NCI-H2196 treated with DMSO at 0.1 percent for 48 hours (cell line): Measurements from ENCODE around the gene RBM33.

Source experiments
- DNase-seq: peaks from one replicate; lab custom pipeline; 2025; ENCODE audit not compliant: unreplicated experiment; lab: John Stamatoyannopoulos, UW

Gene RBM33

DNA sequence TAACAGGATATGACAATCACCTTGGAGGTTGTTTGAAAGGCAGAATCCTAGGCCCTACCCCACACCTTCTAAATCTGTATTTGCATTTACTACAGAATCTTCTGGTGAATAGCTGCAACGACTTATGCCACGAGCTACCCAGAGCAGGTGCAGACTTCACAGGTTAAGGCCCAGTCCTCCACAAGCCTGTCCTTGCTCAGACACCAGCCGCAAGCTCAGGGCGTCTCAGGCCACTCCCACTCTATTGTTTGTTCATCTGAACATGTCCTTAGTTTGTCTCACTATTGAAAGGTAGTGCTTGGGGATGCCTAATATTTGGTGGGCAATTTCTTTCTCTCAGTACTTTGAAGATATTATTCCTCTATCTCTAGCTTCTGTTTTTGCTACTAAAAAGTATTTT, 18.9 kb upstream of the RBM33 start:
- DNase-seq: no peak

DNA sequence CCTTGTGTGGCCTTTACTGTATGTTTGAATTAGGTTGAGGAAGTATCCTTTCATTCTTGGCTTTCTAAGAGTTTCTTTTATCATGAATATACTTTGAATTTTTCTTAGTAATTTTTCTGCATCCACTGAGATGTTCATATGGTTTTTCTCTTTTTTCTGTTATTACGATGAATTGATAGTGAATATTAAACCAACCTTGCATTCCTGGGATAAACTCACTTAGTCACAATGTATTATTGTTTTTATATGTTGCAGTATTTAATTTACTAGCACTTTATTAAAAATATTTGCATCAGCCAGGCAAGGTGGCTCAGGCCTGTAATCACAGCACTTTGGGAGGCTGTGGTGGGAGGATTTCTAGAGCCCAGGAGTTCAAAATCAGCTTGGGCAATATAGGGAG, 15.3 kb upstream of the RBM33 start:
- DNase-seq: no peak

DNA sequence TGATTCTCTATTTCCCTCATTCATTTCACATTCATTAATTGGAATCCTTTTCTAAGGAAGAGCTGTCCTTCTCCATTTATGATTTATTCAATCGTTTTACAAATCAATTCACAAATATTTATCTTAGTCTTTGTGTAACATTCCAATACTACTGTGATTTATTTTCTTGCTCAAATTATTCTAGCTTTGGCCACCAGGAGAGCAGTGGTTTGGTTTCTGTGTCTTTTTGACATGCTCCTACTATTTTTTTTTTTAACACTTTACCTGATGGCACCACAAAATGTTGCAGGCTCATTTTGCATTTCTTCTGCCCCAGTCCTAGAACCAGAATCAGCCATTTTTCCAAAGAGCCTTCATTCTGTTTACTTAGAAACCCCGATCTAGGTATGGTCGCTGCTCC, 13.3 kb upstream of the RBM33 start:
- DNase-seq: no peak

DNA sequence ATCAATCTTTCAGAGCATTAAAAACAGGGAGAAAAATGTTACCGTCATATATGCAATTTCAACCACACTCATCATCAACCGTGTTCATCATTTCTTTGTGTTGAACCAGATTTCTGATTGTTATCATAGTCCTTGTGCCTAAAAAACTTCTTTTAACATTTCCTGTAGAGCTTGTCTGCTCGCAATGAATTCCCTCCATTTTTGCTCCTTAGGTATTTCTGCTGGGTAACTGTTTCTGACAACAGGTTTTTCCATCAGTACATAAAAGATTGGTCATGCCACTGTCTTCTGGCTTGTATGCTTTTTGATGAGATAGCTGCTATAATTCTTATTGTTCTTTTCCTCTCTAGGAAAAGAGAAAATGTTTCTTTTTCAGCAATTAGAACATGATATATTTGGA, 8.6 kb upstream of the RBM33 start:
- DNase-seq: no peak

DNA sequence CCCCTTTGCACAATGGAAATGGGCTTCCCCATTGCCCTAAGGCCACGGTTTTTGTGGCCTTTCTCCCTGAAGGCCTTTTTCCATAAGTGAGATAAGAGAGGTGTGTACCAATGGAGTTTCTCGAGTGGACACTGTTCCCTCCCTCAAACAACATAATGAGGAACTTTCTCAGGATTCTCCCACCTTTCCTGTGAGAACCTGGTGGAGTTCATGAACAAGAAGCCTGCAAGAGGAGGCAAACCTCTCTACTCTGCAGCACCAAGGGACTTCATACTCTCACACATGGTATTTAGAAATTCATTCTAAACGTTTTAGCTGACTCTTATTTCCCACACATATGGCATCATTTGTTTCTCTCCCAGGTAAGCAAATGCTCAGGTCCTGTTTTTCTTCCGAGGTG, 7.3 kb upstream of the RBM33 start:
- DNase-seq: no peak

DNA sequence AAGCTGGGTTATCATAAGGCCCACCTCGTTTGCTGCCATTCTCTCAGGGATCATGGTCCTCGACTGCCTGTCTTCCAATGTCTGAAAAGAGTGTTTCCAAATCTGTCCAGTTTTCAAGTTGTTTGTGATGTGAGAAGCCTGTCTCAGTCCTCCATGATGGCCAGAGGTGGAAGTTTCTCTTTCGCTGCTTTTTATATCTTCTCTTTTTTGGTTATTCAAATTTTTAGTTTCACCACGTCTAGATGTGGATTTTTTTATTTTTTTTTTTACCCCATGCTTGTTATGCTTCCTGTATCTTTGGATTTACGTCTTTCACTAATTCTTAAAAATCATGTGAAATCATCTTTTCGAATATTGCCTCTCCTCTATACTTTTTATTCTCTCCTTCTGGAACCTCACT, 6.1 kb upstream of the RBM33 start:
- no peak for DNase-seq

DNA sequence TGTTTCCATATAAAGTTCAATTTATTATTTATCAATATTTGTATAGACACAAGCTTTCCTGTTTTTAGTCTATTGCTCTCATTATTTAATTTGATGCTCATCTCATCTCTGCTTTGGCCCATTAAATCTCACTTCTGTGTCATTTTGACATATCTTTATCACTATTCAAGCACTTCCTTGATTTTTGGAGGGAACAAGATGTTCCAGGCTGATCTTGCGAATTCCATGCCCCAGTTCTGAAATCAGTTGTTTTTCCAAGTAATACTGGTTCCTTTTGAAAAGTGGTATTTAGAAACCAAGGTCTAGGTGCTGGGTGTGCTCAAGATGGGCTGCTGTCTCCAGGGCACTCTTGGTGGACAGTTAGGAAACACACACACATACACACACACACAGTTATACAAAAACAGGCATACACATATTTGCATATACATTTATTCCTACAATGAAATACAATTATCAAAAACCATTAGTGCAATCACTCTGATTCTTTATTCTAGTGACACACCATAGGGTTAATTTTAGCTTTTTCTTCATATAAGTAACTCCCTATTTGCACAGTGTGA, 4.4 kb upstream of the RBM33 start:
- no peak for DNase-seq

DNA sequence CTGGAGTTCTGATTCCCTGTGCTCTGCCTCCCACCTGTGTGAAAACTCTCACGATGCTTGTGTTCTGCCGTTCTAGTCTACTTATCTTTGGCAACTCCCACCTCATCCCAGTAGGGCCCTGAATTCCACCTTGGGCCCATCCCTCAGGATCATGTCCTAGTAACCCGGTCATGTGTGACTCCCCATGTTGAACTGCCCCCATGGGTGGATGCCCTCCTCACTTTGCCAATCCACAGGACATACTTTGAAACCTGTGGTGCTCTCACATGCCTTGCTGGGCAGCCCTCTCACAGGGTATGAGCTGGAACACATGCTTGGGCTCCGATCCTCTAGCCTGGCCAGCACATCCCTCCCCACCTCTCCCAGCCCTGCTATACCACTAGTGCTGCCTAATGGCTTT, 3.8 kb upstream of the RBM33 start:
- DNase-seq: no peak

DNA sequence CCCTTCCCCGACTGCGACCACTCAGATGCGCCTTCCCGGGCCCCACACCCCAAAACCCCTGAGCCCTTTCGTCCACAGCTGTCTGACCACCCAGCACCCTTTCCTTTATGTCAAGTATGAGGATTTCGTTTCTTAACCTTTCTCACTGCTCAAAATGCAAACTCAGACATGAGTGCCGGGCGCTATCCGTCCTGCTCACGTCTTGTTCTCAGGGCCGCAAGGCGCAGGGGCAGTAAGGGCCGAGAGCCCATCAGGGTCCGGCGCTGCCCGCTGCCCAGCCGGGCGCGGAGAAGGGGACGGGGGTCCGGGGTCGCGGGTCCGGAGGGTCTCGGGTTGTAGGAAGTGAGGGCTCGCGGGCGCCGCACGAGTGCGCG, 670 bp upstream of the RBM33 start:
- DNase-seq: no peak

DNA sequence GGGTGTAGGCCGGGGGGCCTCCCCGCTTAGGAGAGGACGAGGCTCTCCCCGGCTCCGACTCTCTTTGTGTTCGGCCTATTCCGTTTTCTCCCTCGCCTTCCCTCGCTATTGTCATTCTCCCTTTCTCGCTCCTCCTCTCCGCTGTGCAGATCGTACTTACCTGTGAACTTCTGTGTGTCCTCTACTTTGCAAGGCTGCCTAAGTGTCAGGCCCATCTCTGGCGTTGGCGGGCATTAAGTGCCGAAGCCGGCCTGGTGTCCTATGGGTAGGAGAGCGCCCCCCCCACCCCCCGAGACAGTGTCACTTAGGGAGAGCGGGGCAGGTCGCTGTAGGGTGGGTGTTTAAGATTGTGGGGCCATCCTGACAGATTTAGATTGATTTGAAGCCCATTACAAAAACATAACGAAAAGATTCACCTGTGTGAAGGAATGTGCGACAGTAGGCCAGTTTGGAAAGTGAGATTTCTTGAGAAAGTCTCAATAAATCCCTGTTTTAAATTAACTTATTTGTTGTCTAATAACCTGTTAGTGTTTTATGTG, 579 bp downstream of the RBM33 start:
- no peak for DNase-seq

DNA sequence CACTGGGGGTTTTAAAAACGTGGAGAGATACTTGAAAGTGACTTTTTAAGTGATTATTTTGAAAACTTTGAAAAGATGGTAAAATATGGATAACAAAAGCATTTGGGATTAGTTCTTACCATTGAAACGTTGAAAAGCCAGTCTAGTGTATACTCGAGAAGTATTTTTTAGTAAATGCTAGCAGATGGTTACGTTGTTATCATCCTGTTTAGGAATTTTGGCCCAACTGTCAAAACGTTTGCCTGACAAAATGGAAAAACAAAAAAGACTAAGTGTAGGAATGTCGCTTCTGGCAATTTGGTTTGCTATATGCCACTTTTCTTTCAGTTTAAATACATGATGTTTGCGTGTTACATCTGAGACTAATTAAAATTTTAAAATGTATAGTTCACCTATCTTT, 1.2 kb downstream of the RBM33 start:
- no peak for DNase-seq

DNA sequence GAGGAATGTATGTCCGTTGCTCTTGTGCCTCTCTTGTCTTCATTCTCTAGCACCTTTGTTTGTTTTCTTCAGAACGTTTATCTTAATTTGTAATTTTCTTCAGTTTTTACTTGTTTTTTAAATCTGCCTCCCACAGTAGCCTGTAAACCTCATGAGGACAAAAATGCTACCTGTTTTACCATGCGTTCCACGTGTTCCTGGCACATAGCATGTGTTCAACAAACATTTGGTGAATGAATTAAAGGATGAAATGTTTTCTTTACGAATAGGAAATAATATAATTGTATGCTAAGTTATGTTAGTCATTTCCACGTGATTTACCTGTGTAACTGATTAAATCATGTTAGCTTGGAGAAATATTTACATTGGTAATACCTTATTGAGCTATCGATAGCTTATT, 2.2 kb downstream of the RBM33 start:
- no peak for DNase-seq

DNA sequence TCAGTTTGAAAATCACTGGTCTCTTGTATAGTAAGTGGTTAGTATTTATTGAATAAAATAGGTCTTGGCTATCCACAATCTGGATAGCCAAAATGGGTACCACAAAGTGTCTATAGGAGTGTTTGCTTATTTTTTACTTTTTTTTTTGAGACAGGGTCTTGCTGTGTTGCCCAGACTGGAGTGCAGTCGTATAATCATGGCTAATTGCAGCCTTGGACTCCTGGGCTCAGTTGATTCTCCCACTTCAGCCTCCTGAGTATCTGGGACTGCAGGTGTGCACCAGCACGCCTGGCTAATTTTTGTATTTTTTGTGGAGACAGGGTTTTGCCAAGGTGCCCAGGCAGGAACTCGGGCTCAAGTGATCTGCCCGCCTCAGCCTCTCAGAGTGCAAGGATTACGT, 2.8 kb downstream of the RBM33 start:
- DNase-seq: no peak

DNA sequence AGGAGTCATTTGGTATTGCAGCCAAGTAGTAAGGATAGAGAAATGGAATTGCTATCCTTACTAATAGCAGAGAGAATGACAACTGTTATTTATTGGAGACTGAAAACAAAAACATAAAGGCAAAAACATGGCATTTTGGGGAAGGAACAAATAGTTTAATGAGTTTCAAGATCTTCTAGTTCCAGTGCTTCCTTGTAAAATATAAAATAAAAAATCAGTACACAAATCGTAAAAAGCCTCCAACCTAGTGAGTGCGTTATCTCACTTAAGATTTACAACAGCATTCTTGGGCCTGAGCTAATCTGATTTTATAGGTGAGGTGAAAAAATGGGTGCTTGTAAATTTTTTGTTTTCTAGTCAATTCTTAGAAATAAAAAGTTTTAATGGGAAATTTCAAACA, 3.3 kb downstream of the RBM33 start:
- DNase-seq: no peak

DNA sequence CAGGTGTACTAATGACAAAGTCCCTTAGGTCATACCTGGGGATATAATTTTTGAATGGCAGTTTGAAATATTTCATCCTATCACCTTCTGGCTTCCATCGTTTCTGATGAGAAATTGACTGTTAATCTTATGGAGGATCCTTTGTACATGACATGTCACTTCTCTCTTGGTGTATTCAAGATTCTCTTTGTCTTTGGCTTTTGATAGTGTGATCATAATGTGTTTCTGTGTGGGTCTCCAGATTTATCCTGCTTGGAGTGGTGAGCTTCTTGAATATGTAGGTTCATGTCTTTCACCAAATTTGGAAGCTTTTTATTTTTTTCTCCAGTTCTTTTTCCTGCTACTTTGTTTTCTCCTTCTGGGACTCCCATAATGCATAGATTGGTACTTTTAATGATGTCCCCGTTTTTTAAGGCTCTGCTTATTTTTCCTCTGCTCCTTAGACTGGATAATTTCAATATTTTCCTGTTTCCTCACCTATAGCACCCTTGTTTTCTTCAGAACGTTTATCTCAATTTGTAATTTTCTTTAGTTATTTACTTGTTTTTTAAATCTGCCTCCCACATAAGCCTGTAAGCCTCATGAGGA, 4.4 kb downstream of the RBM33 start:
- DNase-seq: no peak

DNA sequence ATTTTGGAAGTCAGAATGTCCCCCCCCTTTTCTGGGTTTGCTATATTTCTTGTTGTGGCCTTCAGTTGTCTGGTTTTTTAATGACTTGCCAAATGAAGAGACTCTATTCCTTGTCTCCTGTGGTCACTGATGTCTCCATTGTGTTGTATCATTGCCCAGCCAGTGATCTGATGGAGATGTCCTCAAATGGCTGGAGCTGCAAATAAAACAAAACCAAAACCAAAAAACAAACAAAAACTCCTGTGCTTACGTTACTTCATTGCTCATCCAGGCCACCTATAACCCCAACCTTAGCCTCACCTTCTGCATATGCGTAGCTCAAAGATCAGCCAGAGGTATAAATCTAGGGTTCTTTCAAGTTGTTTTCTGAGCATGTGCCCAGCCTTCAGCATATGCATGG, 5.1 kb downstream of the RBM33 start:
- no peak for DNase-seq

DNA sequence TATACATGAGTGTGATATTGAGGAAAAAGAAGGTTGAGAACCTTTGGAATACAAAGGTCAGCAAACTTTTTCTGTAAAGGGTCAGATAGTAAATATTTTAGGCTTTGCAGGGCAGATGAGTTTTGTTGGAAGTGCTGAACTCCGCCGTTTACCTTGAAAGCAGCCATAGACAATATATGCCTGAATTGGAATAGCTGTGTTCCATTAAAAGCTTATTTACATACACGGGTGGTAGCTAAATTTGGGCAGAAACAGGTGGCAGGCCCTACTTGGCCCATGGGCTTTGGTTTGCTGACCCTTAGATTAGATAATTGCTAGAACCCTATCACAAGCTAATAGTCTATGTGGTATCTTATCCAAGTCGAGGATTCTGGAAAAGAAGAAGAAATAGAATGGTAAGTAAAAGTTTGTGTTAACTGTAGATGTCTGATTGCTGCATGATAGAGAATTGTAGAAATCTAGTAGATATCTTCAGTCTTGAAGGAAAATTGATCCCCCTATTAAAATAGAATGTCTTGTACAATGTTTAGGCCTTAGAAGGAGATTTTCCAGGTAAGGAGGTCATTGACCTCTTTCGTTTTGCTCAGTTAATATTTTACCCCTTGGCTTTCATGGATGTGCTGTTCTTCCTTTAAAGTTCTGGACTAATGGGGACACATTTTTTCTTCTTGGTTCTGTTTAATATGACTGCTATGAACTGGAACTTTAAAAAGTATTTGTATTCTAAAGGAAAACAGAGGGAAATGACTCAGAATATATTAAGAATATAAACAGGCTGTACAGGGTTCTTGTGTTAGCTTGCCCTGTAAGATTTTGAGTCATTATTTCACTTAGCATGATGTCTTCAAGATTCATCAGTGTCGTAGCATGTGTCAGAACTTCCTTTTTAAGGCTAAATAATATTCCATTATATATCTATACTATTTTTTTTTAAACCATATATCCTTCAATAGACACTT, 8.0 kb downstream of the RBM33 start:
- DNase-seq: no peak

DNA sequence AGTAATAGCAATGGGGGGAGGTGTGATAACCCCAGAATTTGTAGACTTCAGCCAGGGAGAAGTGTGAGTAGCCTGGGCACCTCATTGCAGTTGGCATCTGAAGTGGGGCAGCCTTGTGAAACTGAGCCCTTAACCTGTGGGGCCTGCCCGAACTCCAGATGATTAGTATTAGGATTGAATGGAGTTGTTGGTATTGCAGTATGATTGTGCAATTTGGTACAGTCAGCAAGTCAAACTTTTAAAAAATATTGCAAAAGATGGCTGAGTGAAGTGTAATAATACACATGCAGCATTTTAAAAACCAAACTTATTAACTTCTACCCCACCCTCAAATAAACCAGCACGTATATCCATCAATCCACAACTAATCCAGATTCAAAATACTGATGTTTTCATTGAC, 9.3 kb downstream of the RBM33 start:
- no peak for DNase-seq

DNA sequence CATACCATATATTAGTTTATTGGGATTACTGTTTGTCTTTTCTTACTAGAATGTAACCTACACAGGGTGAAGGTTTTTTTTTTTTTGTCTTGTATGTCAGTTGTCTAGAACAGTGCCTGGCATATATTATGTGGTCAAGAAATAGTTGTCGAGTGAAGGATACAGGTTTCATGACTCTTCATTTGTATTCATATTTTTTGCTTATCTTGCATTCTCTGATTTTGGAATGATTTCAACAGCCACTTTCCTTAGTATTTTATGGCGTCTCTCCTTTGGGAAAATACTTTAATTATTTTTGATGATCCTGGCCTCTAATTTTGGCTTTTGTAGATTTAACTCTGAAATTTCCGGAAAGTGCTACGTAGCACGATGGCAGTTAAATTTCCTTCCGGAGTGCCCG, 12.4 kb downstream of the RBM33 start:
- DNase-seq: no peak

DNA sequence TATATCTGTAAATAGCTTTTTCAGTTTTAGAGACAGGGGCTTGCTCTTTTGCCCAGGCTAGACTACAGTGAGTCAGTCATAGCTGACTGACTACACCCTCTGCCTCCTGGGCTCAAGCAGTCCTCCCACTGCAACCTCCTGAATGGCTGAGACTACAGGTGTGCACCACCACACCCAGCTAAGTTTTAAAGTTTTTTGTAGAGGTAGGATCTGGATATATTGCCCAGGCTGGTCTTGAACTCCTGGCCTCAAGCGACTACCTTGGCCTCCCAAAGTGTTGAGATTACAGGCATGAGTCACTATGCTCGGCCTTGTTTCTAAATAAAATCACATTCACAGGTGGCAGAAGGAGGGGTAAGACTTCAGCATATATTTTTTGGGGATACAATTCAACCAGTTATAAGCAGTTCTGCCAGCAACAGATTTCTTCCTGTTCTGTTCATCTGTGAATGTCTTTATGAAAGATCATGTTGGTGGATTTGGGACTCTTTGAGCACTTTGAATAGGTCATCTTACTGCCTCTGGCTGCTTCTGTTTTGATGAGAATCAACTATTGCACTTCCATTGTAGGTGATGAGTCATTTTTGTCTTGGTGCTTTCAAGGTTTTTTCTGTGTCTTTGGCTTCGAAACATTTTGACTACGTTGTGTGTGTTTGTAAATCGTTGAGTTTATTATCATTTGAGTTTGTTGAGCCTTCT, 15.7 kb downstream of the RBM33 start:
- DNase-seq: no peak

DNA sequence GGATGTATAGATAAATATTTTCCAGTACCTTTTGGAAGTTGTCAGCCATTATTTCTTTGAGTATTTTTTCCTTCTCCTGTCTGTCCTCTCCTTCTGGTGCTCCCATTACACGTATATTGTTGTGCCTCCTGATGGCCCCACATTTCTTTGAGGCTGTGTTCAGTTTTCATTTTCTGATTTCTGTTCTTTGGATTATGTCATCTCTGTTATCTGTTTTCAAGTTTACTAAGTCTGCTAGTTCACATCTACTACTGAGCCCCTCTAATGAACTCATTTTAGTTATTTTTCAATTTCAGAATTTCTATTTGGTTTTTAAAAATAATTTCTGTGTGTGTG, 16.3 kb downstream of the RBM33 start:
- DNase-seq: no peak
